Type B pancreatic cell (in vitro differentiated cells): ENCODE measurements around the gene ZFP92. TPM values are rescaled to one million over a fixed set of nuclear protein-coding genes. Genes with fewer than 3 reads are reported as not detected.

Source experiments
- DNase-seq: peaks from one replicate; pipeline ENCODE4 v3.0.0; 2021; ENCODE audit warnings: mixed read lengths; ENCODE audit not compliant: unreplicated experiment; ENCODE audit errors: extremely low spot score
- H3K27ac Mint-ChIP-seq: 2 replicates; pipeline ENCODE4 v1.8.0; 2021; ENCODE audit warnings: mild to moderate bottlenecking, mixed read lengths
- H3K27me3 Mint-ChIP-seq: 2 replicates; pipeline ENCODE4 v1.8.0; 2021; ENCODE audit warnings: mixed read lengths
- H3K36me3 Mint-ChIP-seq: 2 replicates; pipeline ENCODE4 v1.8.0; 2021; ENCODE audit warnings: mixed read lengths
- H3K4me1 Mint-ChIP-seq: one replicate; pipeline ENCODE4 v1.8.0; 2021; ENCODE audit warnings: mixed read lengths; ENCODE audit not compliant: unreplicated experiment
- H3K4me3 Mint-ChIP-seq: 2 replicates; pipeline ENCODE4 v1.8.0; 2021; ENCODE audit warnings: mild to moderate bottlenecking, mixed read lengths
- H3K9me3 Mint-ChIP-seq: 2 replicates; pipeline ENCODE4 v1.8.0; 2021; ENCODE audit warnings: mixed read lengths
- CTCF ChIP-seq: fragments of 200-600 bp; sonication (generic); conservative IDR thresholded peaks from 2 replicates; pipeline ENCODE4 v1.5.0; 2021; ENCODE audit warnings: antibody characterized with exemption, mild to moderate bottlenecking
- total RNA-seq: library from RNA; stranded (reverse); gene quantifications from 2 replicates; pipeline ENCODE4 v1.2.1, GENCODE V29; 2021; ENCODE audit warnings: low replicate concordance

ZFP92 gene
- total RNA-seq, 1 donor from 2014 or later, result 0.41 TPM

- Mint-ChIP-seq H3K4me3 (no peak overlapping the region), H3K9me3 (peaks cover 10% of the 10 kb centered on the region), H3K27me3 (no peaks in the 10 kb centered on the region), H3K36me3 (no peaks in the 10 kb centered on the region), H3K4me1 (no peaks in the 10 kb centered on the region), H3K27ac (no peak overlapping the region)
- no peak for TF ChIP-seq CTCF
- DNase-seq, result no peak
Observed at GRCh38 chrX:153378607-153379006, 32.7 kb upstream of the ZFP92 start.

GRCh38 chrX:153379508-153379907, 31.8 kb upstream of the ZFP92 start:
- H3K9me3 Mint-ChIP-seq, result peaks cover 10% of the 10 kb centered on the region
- no peak for DNase-seq
- no peak overlapping the region for H3K27ac Mint-ChIP-seq
- no peak for TF ChIP-seq CTCF
- H3K36me3 Mint-ChIP-seq, result no peaks in the 10 kb centered on the region
- no peaks in the 10 kb centered on the region for H3K27me3 Mint-ChIP-seq
- H3K4me1 Mint-ChIP-seq, result no peaks in the 10 kb centered on the region
- no peak overlapping the region for H3K4me3 Mint-ChIP-seq

- Mint-ChIP-seq H3K27ac (no peak overlapping the region), H3K9me3 (peaks cover 10% of the 10 kb centered on the region), H3K4me3 (no peak overlapping the region), H3K27me3 (no peaks in the 10 kb centered on the region), H3K4me1 (no peaks in the 10 kb centered on the region), H3K36me3 (no peaks in the 10 kb centered on the region)
- DNase-seq, result no peak
- no peak for TF ChIP-seq CTCF
Observed at GRCh38 chrX:153379971-153380581, 31.2 kb upstream of the ZFP92 start.

- H3K27ac Mint-ChIP-seq, result no peak overlapping the region
- no peak overlapping the region for H3K4me3 Mint-ChIP-seq
- TF ChIP-seq CTCF, result no peak
- no peaks in the 10 kb centered on the region for H3K36me3 Mint-ChIP-seq
- DNase-seq, result no peak
- no peaks in the 10 kb centered on the region for H3K27me3 Mint-ChIP-seq
- no peaks in the 10 kb centered on the region for H3K4me1 Mint-ChIP-seq
- H3K9me3 Mint-ChIP-seq, result peaks cover 10% of the 10 kb centered on the region
Observed at GRCh38 chrX:153380691-153381090, 30.6 kb upstream of the ZFP92 start.

GRCh38 chrX:153381684-153382532, 29.4 kb upstream of the ZFP92 start:
- Mint-ChIP-seq H3K27ac (peak overlapping the region; percentile 45), H3K4me1 (no peaks in the 10 kb centered on the region), H3K36me3 (no peaks in the 10 kb centered on the region), H3K27me3 (no peaks in the 10 kb centered on the region), H3K4me3 (peak overlapping the region; percentile 2), H3K9me3 (peaks cover 4% of the 10 kb centered on the region)
- no peak for TF ChIP-seq CTCF
- DNase-seq, result no peak
